ENCODE measurements around the gene S100A3. TPM values are rescaled to one million over a fixed set of nuclear protein-coding genes. Genes with fewer than 3 reads are reported as not detected.

The S100A3 gene
- total and polyA plus RNA-seq, 8 donors, result 0.20 to 7.7 (median 1.2) TPM; not detected in 4

GRCh38 chr1:153536671-153537375 is 12.2 kb downstream of the S100A3 start:
- no peak for TF ChIP-seq CTCF (IDR thresholded peaks at IDR 0.05)
- peak overlapping the region; percentile 84 to 92 for H3K4me3 ChIP-seq
- DNase-seq, result peak in 2 of 4 donors; percentile 81 to 86
- peaks cover 0 to 15% of the 10 kb centered on the region in 2 donors for H3K36me3 ChIP-seq
- peaks cover 13 to 83% of the 10 kb centered on the region in 2 donors for H3K4me1 ChIP-seq
- no peaks in the 10 kb centered on the region for H3K27me3 ChIP-seq
- intact Hi-C loops (cut with DNase I), result no loop called here
- peak; percentile 53 for ATAC-seq
- H3K9me3 ChIP-seq, result no peaks in the 10 kb centered on the region
- H3K27ac ChIP-seq, result peak overlapping the region; percentile 98 to 99

GRCh38 chr1:153536012-153536670 is 12.9 kb downstream of the S100A3 start:
- Histone ChIP-seq H3K4me1 (peaks cover 13 to 82% of the 10 kb centered on the region in 2 donors), H3K4me3 (peak overlapping the region; percentile 84 to 92), H3K36me3 (peaks cover 0 to 15% of the 10 kb centered on the region in 2 donors), H3K27me3 (no peaks in the 10 kb centered on the region), H3K9me3 (no peaks in the 10 kb centered on the region), H3K27ac (peak overlapping the region; percentile 98 to 99)
- DNase-seq (peak; percentile 71 to 97 (median 90)), ATAC-seq (peak; percentile 82)
- no peak for TF ChIP-seq CTCF (IDR thresholded peaks at IDR 0.05)
- intact Hi-C loops (cut with DNase I), result no loop called here

- H3K4me3 ChIP-seq, result peak within 1 kb of the TSS; percentile 84 to 92
- intact Hi-C loops (cut with DNase I), result no loop called here
- peaks cover 13 to 75% of the 10 kb centered on the region in 2 donors for H3K4me1 ChIP-seq
- peaks cover 0 to 15% of the 10 kb centered on the region in 2 donors for H3K36me3 ChIP-seq
- no peaks in the 10 kb centered on the region for H3K27me3 ChIP-seq
- peak within 1 kb of the TSS; percentile 98 to 99 for H3K27ac ChIP-seq
- no peaks in the 10 kb centered on the region for H3K9me3 ChIP-seq
- ATAC-seq (peak; percentile 64), DNase-seq (peak in 2 of 4 donors; percentile 85 to 89)
- no peak for TF ChIP-seq CTCF (IDR thresholded peaks at IDR 0.05)
Measured at GRCh38 chr1:153535242-153536011, 13.6 kb downstream of the S100A3 start, which contains the start of gene S100A6. S100A6 (minus strand) TSS chr1:153535991; CDS start chr1:153535339, 652 bp downstream.

GRCh38 chr1:153534925-153535241 is 14.2 kb downstream of the S100A3 start:
- Histone ChIP-seq H3K36me3 (peaks cover 0 to 15% of the 10 kb centered on the region in 2 donors), H3K27ac (peak overlapping the region; percentile 98 to 99), H3K9me3 (no peaks in the 10 kb centered on the region), H3K27me3 (no peaks in the 10 kb centered on the region), H3K4me3 (peak overlapping the region; percentile 84 to 92), H3K4me1 (peaks cover 13 to 70% of the 10 kb centered on the region in 2 donors)
- intact Hi-C loops (cut with DNase I), result loop anchor here in 1 of 2 donors (5.0 kb wide), 1 partner anchor 32 kb away; the partner anchor contains the start of gene S100A2
- no peak for TF ChIP-seq CTCF (IDR thresholded peaks at IDR 0.05)
- DNase-seq (no peak), ATAC-seq (no peak)
